Lower leg skin (tissue), 3 donors: ENCODE results near the gene KIF4B.
"Not testable (repeated sequence)": the region's sequence is repeated elsewhere in the genome, so short reads cannot be mapped to it uniquely, and the experiment has no call there.

Experiments used
- POLR2A ChIP-seq, 2 donors: fragments of 450-650 bp; IDR thresholded peaks; one replicate each; pipeline ENCODE4 v1.6.1; 2016 to 2017; ENCODE audit warnings: antibody characterized with exemption in 2 of 2, mild to moderate bottlenecking in 1 of 2, moderate library complexity in 1 of 2
- TF ChIP-seq, protein P1 (sequence below), 3 donors: fragments of 450-650 bp; IDR thresholded peaks; one replicate each; pipeline ENCODE4 v1.5.1; 2016; ENCODE audit warnings: antibody characterized with exemption in 3 of 3, mild to moderate bottlenecking in 3 of 3, moderate library complexity in 2 of 3

DNA sequence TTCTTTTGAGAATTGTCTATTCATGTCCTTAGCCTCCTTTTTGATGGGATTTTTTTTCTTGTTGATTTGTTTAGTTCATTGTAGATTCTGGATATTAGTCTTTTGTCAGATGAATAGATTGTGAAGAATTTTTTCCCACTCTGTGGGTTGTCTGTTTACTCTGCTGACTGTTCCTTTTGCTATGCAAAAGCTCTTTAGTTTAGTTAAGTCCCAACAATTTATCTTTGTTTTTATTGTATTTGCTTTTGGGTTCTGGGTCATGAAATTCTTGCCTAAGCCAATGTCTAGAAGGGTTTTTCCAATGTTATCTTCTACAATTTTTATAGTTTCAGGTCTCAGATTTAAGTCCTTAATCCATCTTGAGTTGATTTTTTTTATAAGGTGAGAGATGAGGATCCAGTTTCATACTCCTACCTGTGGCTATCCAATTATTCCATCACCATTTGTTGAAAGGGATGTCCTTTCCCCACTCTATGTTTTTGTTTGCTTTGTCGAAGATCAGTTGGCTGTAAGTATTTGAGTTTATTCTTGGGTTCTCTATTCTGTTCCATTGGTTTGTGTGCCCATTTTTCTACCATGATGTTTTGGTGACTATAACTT lies 20.7 kb downstream of the KIF4B start:
- not testable (repeated sequence) for TF ChIP-seq POLR2A (IDR thresholded peaks at IDR 0.05)
- TF ChIP-seq, protein P1, sequence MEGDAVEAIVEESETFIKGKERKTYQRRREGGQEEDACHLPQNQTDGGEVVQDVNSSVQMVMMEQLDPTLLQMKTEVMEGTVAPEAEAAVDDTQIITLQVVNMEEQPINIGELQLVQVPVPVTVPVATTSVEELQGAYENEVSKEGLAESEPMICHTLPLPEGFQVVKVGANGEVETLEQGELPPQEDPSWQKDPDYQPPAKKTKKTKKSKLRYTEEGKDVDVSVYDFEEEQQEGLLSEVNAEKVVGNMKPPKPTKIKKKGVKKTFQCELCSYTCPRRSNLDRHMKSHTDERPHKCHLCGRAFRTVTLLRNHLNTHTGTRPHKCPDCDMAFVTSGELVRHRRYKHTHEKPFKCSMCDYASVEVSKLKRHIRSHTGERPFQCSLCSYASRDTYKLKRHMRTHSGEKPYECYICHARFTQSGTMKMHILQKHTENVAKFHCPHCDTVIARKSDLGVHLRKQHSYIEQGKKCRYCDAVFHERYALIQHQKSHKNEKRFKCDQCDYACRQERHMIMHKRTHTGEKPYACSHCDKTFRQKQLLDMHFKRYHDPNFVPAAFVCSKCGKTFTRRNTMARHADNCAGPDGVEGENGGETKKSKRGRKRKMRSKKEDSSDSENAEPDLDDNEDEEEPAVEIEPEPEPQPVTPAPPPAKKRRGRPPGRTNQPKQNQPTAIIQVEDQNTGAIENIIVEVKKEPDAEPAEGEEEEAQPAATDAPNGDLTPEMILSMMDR (IDR thresholded peaks at IDR 0.05): not testable (repeated sequence)
